OCI-LY7 (cell line): ENCODE data around the gene CXCL14.

ENCODE experiments used
- EZH2phosphoT487 ChIP-seq: fragments of 200-600 bp; sonication (generic); IDR thresholded peaks from 2 replicates; pipeline ENCODE4 v1.6.1; 2018; ENCODE audit warnings: low read depth, borderline replicate concordance, mild to moderate bottlenecking, mixed run types, antibody characterized with exemption, low read length, moderate library complexity, mixed read lengths
- TF ChIP-seq, protein P1 (sequence below): fragments of 200-600 bp; sonication (generic); conservative IDR thresholded peaks from 2 replicates; pipeline ENCODE4 v1.5.1; 2014; ENCODE audit warnings: mild to moderate bottlenecking, antibody characterized with exemption, low read length, moderate library complexity, mixed read lengths

DNA sequence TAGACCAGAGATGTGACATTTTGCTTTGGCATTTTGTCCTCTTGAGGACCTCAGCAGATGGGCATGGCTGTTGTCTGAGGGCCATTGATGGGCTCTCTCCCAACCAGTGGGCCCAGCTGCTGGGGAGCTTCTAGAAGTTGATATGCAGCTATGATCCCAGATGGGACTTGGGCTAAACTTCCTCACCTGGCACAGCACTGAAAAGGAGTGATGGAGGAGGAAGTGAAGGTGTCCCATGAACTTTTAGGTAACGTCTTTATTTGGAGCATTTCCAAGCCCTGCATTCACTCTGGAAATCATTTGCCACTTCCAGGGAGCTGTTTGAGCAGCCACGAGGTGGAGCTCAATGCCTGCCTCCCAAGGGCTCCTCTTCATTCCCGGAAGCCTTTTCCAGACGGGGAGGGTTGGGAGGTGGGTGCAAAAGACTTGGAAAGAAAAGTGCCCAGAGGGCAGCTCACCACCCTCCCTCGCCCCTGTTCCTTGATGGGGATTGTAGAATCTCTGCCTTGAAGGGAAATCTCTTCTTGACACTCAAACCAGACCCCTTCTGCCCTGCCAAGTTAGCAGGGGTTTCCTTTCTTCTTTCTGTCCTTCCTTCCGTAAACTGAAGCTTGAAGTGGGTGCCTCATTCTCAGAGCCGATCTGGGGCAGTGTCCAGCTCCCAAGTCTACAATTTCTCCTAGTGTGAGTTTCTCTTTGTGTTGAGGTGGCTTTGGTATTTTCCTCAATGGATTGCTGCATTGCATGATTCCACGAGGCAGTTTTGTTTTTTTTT lies 24.9 kb downstream of the CXCL14 start:
- TF ChIP-seq, protein P1, sequence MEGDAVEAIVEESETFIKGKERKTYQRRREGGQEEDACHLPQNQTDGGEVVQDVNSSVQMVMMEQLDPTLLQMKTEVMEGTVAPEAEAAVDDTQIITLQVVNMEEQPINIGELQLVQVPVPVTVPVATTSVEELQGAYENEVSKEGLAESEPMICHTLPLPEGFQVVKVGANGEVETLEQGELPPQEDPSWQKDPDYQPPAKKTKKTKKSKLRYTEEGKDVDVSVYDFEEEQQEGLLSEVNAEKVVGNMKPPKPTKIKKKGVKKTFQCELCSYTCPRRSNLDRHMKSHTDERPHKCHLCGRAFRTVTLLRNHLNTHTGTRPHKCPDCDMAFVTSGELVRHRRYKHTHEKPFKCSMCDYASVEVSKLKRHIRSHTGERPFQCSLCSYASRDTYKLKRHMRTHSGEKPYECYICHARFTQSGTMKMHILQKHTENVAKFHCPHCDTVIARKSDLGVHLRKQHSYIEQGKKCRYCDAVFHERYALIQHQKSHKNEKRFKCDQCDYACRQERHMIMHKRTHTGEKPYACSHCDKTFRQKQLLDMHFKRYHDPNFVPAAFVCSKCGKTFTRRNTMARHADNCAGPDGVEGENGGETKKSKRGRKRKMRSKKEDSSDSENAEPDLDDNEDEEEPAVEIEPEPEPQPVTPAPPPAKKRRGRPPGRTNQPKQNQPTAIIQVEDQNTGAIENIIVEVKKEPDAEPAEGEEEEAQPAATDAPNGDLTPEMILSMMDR = 0 out of 2 replicates have a peak, but pooled peaks have one; percentile 33
- no peak for TF ChIP-seq EZH2phosphoT487
